Measurements from ENCODE around the gene OSBPL3.
A peak's percentile ranks its signal among the peaks of the same experiment; 100 is the strongest.
"Not testable (repeated sequence)": the region's sequence is repeated elsewhere in the genome, so short reads cannot be mapped to it uniquely, and the experiment has no call there.

OSBPL3 gene, protein sequence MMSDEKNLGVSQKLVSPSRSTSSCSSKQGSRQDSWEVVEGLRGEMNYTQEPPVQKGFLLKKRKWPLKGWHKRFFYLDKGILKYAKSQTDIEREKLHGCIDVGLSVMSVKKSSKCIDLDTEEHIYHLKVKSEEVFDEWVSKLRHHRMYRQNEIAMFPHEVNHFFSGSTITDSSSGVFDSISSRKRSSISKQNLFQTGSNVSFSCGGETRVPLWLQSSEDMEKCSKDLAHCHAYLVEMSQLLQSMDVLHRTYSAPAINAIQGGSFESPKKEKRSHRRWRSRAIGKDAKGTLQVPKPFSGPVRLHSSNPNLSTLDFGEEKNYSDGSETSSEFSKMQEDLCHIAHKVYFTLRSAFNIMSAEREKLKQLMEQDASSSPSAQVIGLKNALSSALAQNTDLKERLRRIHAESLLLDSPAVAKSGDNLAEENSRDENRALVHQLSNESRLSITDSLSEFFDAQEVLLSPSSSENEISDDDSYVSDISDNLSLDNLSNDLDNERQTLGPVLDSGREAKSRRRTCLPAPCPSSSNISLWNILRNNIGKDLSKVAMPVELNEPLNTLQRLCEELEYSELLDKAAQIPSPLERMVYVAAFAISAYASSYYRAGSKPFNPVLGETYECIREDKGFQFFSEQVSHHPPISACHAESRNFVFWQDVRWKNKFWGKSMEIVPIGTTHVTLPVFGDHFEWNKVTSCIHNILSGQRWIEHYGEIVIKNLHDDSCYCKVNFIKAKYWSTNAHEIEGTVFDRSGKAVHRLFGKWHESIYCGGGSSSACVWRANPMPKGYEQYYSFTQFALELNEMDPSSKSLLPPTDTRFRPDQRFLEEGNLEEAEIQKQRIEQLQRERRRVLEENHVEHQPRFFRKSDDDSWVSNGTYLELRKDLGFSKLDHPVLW

DNA sequence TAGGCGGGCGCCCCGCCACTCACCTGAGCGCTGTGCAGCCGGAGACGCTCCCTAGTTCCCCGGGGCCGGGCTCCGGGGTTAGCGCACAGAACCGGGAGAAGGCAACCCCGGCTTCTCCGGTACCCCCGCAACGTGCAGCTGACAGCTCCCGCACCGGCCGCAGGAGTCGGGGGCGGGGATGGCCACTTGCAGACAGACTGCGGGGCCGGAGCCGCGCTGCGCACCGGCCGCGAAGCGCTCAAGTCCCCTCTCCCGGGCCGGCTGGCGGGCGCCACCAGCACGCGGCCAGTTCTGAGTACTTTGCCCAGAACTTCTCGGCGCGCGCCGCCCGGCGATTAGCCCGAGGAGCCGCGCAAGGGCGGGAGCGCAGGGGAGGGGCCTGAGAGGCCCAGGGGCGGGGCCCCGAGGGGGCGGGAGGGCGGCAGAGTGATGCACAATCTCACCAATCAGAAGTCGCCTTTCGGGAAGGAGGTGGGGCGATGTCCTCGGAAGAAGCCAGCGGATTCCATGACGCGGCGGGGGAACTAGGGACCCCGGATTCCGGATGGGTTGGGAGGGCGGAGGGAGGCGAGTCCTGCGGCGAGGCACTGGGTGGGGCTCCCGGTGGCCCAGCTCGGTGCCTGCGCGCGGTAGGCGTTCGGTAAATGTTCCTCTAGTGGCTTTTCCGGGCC lies at the start of gene OSBPL3:
Gene OSBPL3, minus strand, starts transcription at position 316 of the 671 bp plus-strand sequence. CDS start 87,706 bp downstream, outside the sequence.
- peak; percentile 91 to 92 for DNase-seq (ENCODE audit: low read depth in 2 of 2)

- no peak for DNase-seq (ENCODE audit: low read depth in 2 of 2)
Observed at GRCh38 chr7:25029075-25029474, 49.1 kb upstream of the OSBPL3 start.

DNA sequence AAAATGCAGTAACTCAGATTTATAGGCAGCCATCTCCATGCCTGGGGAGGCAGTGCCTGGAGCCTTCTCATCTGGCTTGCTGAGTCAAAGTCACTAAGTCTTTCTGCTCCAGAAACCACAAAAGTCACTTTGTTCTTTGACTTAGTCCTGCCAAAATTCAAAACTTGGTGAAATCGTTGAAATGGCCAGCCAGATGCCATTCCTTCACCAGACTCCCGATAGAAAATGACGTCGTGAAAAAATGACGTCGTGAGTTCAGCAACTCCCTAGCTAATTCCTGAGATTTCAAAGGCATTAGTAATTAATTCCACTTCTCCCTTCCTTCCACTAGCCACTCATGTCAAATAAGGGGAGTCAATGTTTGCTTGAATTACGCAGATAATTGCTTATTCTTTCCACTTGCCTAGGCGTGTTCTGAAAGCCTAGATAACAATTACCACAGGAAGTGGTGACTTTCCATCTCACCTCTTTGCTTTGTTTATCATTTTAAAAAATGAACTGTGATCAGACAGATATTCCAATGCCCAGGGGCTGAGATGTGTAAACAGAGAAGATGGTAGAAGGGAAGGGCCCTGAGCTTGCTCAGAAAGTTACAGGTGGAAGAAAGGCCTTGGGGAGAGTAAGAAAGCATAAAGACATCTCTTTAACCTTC lies 48.5 kb upstream of the OSBPL3 start:
- peak in 1 of 2 donors; percentile 17 for DNase-seq (ENCODE audit: low read depth in 2 of 2)

DNA sequence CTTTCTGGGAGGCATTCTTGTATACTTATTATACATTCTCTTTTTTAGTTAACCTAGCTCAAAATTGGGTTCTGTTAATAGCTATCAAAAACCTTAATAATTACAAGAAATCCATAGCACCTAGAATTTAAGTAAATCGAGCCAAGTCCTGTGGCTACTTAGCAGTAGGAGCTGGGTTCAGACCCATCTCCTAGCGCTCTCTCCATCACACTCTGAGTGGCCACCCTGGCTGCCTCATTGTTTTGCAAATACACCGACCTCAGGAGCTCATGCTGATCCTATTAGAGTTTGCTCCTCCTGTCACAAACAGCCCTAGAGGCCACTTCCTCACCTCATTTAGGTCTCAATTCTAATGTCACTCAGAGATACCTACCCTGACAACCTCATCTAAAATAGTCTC lies 46.2 kb upstream of the OSBPL3 start:
- no peak for DNase-seq (ENCODE audit: low read depth in 2 of 2)

- DNase-seq (ENCODE audit: low read depth in 2 of 2) = no peak
Observed at GRCh38 chr7:25025218-25025671, 45.3 kb upstream of the OSBPL3 start.

DNA sequence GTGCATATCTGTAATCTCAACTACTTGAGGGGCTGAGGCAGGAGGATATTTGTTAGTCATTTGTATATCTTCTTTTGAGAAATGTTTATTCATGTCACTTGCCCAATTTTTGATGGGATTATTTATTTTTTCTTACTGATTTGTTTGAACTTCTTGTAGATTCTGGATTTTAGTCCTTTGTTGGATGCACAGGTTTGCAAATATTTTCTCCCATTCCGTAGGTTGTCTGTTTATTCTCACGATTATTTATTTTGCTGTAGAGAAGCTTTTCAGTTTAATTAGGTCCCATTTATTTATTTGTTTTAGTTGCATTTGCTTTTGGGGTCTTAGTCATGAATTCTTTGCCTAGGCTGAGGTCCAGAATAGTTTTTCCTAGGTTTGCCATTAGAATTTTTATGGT lies 44.1 kb upstream of the OSBPL3 start:
- DNase-seq (ENCODE audit: low read depth in 2 of 2) = no peak

- DNase-seq (ENCODE audit: low read depth in 2 of 2) = not testable (repeated sequence)
Observed at GRCh38 chr7:25017671-25018070, 37.7 kb upstream of the OSBPL3 start.

DNA sequence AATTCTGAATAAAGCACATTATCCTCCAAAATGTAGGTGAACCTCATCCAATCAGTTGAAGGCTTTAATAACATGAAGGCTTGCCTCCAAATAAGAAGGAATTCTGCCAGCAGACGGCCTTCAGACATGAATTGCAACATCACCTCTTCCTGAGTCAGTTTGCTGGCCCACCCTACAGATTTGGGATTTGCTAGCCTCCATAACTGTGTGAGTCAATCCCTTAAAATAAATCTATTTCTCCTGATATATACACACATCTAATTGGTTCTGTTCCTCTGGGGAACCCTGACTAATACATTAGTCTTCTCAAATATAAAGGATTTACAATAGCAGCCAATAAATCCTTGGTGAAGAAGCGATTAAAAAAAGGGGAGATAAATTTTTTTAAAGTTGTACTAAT lies 34.8 kb upstream of the OSBPL3 start:
- no peak for DNase-seq (ENCODE audit: low read depth in 2 of 2)

GRCh38 chr7:25012710-25013109 lies 32.7 kb upstream of the OSBPL3 start:
- not testable (repeated sequence) for DNase-seq (ENCODE audit: low read depth in 2 of 2)

- no peak for DNase-seq (ENCODE audit: low read depth in 2 of 2)
Observed at GRCh38 chr7:25012254-25012653, 32.3 kb upstream of the OSBPL3 start.

- DNase-seq (ENCODE audit: low read depth in 2 of 2) = no peak
Observed at GRCh38 chr7:25009257-25009656, 29.3 kb upstream of the OSBPL3 start.

GRCh38 chr7:25007668-25008067 lies 27.7 kb upstream of the OSBPL3 start:
- DNase-seq (ENCODE audit: low read depth in 2 of 2) = no peak

DNA sequence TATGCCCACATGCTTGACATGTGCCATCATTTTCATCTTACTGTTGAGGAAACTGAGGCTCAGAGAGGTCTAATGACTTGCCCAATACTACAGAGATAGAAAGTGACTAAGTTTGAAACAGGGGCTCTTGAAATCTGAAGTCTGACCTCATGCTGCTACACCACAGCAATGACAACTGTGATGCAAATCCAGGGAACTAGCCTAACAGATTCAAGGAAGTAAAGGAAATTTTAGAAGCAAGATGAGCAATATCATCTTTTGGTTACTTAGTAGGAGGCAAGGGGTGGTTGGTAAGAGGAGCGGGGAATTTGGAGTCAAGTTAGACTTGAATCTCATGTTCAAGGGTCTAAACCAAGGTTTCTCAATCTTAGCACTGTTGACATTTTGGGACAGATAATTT lies 26.3 kb upstream of the OSBPL3 start:
- DNase-seq (ENCODE audit: low read depth in 2 of 2) = no peak

GRCh38 chr7:25005658-25006057 lies 25.7 kb upstream of the OSBPL3 start:
- DNase-seq (ENCODE audit: low read depth in 2 of 2) = no peak

DNA sequence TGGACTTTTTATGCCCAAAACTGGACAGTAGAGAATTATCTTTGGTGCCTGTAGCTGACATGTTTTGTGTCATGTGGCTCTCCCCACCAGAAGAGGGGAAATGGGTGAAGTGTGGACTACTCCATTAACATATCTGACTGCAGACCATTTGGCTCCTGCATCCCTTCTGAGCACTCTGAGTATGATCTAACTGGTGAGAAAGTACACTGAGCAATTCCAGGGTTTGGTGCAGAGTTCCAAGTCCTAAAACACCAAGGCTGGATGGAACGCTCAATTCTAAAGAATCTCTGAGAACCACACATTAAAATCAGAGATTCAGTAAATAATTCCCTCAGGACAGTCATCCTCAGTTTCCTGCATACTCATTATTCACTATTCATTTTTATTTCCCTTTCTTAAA lies 22.8 kb upstream of the OSBPL3 start:
- no peak for DNase-seq (ENCODE audit: low read depth in 2 of 2)

DNA sequence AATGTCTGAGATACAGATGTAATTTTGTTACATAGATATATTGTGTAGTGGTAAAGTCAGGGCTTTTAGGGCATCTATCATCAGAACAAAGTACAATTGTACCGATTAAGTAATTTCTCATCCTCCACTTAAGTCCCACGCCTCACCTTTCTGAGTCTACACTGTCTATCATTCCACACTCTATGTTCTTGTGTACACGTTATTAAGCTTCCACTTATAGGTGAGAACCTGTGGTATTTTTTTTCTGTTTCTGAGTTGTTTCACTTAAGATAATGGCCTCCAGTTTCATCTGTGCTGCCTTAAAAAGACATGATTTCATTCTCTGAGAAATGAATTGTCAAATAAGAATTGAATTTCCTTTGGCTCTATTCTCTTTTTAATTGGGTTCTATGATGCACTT lies 15.5 kb upstream of the OSBPL3 start:
- no peak for DNase-seq (ENCODE audit: low read depth in 2 of 2)

DNA sequence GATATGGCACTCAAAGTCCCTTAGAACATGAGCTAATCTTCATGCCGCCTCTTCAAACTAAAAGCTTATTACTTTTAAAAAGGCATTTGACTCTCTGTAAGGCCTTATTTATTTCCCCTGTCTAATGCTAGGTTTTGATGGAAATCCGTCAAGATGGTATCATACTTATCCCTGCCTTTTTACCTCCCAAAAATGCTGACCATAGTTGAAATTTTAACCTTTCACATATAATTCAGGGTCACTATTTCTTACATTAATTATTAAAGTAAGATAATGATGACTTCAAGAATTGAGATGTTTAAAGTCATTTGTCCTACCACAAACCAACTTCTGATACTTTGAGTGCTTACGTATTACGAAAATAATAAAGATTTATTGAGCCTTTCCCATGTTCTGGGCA lies 12.3 kb upstream of the OSBPL3 start:
- DNase-seq (ENCODE audit: low read depth in 2 of 2) = no peak

DNA sequence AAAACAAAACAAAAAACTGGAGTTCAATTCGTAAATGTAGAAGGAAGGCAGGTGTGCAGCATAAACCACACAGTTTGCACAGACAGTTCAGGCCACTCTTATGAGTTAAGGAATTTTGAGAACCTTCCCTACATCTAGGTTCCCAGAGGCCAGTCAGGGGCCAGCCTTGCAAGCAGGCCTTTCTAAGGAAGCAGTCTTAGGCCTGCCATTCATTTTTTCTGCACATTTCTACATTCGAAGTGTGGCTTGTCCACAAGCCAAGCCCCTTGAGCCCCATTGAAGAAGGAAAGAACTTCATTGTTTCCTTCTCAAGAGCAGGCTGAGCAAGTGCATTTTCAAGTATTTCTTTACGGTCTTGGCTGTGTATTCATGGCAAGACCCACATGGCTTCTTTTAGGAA lies 11.4 kb upstream of the OSBPL3 start:
- no peak for DNase-seq (ENCODE audit: low read depth in 2 of 2)

DNA sequence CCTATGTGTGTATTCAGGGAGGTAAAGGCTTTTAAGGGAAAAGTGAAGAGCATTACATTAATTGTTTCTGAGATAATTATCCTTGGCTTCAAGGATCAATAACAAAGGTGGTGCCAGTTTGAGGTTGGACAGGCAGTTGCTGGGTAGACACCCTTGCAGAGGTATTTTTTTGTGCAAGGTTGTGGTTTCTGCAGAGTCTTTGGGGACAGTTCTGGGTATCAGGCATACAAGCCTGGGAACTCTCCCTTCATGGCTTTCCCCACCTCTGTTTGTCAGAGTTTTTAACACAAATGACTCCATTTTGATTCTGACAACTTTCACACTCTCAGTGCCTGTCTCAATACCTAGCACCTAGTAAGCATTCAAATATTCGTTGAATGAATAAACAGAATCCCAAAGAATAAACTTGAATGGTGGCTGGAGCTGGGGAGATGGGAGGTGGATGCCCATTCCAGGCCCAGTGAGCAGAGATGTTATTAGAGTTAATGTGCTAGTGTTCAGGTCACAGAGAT lies 7.4 kb upstream of the OSBPL3 start:
- DNase-seq (ENCODE audit: low read depth in 2 of 2) = no peak

DNA sequence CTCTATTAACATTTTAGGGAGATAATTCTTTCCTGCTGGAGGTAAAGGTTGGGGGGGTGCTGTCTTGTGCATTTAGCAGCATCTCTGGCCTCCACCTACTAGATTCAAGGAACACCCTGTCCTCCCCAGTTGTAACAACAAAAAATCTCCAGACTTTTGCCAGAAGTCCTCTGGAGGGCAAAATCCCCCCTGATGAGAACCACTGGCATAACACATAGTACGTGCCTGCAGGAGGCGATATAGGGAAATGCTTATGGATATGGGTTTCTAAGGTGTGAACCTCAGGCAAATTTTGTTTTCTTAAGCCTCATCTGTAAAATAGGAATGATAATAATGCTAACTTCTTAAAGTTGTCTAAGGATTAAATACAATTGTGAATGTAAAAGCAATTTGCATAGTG lies 2.9 kb upstream of the OSBPL3 start:
- no peak for DNase-seq (ENCODE audit: low read depth in 2 of 2)

- DNase-seq (ENCODE audit: low read depth in 2 of 2) = peak; percentile 31 to 47
Observed at GRCh38 chr7:24981171-24981951, 1.4 kb upstream of the OSBPL3 start.

All from stimulated activated CD8-positive, alpha-beta memory T cell treated with anti-CD3 and anti-CD28 coated beads, Interleukin-7, amount 100 ng/mL, for 4 hours (primary cell).